ENCODE data around the gene SLC24A1.

DNA sequence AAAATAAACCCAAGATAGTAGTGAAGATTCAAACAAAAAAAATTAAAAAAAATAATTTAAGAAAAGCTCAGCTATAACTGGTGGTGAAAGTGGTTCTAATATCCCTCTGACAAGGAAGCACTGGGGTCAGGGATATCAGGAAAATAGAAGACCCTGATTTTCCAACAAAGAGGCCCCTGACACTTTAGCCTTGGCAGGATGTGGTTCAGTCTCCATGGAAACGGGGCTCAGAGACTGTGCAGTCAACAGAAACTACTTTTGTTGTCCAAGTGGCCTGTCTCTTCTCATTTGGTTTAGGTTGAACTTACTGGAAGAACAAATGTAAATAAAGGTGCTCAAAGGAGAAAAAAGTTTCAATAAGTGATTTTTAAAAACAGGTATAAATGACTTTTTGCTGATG lies 38.0 kb upstream of the SLC24A1 start:
- TF ChIP-seq POLR2AphosphoS5 (IDR thresholded peaks at IDR 0.05) (no peak), POLR2A (IDR thresholded peaks at IDR 0.05) (no peak)
